GM23338 (cell line): ENCODE measurements around the gene CCDC97.

ENCODE experiments used
- CREB1 ChIP-seq: fragments of 250-450 bp; sonication (Bioruptor Pico); IDR thresholded peaks from 2 replicates; pipeline ENCODE4 v1.5.0; 2020; ENCODE audit warnings: low read depth, mild to moderate bottlenecking, moderate library complexity
- EZH2 ChIP-seq: fragments of 200-600 bp; sonication (generic); IDR thresholded peaks from one replicate; pipeline ENCODE4 v1.8.0; 2017; ENCODE audit warnings: antibody characterized with exemption, mild to moderate bottlenecking, low read depth; ENCODE audit not compliant: unreplicated experiment
- EZH2phosphoT487 ChIP-seq: fragments of 200-600 bp; sonication (generic); IDR thresholded peaks from one replicate; pipeline ENCODE4 v1.8.1; 2018; ENCODE audit warnings: antibody characterized with exemption; ENCODE audit not compliant: unreplicated experiment
- JUNB ChIP-seq: IDR thresholded peaks from one replicate; pipeline ENCODE4 v1.6.1; 2016; ENCODE audit warnings: antibody characterized with exemption; ENCODE audit not compliant: unreplicated experiment
- NANOG ChIP-seq: IDR thresholded peaks from 2 replicates; pipeline ENCODE4 v1.6.1; 2016; ENCODE audit warnings: antibody characterized with exemption, borderline replicate concordance
- POLR2AphosphoS5 ChIP-seq: IDR thresholded peaks from 2 replicates; pipeline ENCODE4 v1.6.1; 2016; ENCODE audit warnings: antibody characterized with exemption, low read depth
- STAT1 ChIP-seq: IDR thresholded peaks from one replicate; pipeline ENCODE4 v1.6.1; 2016; ENCODE audit warnings: antibody characterized with exemption; ENCODE audit not compliant: unreplicated experiment
- ZNF114 ChIP-seq: fragments of 250-450 bp; sonication (Bioruptor Pico); IDR thresholded peaks from 2 replicates; pipeline ENCODE4 v1.5.0; 2020; ENCODE audit warnings: mild to moderate bottlenecking, moderate library complexity
- TF ChIP-seq, protein P1 (sequence below), 2 experiments: fragments of 200-600 bp in 1 of 2; sonication (generic) in 1 of 2; conservative IDR thresholded peaks; 2 replicates each; pipeline versions ENCODE4 v1.5.1 to v1.6.1; 2016 to 2017; ENCODE audit warnings: antibody characterized with exemption in 2 of 2, low read depth in 2 of 2, mild to moderate bottlenecking in 2 of 2, moderate library complexity in 1 of 2
- TF ChIP-seq, protein P2 (sequence below): IDR thresholded peaks from one replicate; pipeline ENCODE4 v1.6.1; 2018; ENCODE audit warnings: antibody characterized with exemption; ENCODE audit not compliant: unreplicated experiment

DNA sequence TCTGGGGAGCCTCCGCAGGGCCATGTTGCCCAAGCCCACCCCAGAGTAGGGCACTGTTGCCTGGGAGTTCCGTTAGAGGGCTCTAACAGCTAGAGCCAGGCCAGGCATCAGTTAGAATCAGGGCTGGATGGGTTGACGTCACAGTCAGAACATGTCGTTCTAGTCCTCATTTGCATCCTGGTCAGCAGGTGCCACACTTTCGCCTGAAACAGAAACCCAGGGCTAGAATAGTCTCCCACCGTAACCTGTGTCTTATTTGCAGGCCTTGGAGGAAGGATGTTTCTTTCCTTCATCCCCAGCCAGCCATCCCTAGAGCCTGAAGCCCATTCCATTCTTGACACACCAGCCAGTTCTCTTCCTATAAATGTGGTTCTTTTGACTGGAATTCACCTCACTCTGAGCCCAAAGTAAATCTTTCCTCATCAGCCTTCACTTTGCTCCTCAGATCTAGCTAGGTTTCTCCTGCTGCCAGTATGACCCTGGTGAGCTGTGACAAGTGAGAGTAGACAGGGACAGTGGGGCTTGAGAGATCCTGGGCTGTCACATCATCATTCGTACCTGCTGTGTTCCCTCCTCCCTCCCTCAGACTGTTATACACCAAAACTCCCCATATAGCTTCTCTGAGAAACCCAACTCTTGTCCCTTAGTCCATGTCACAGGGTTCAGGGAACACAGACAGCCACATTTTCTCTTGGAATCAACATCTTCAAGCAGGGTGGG, 12.2 kb upstream of the CCDC97 start:
- TF ChIP-seq POLR2AphosphoS5 (no peak), EZH2 (no peak), NANOG (no peak), EZH2phosphoT487 (no peak), STAT1 (no peak), JUNB (no peak), CREB1 (CRISPR knock-in tag) (no peak), ZNF114 (CRISPR knock-in tag) (no peak)
- TF ChIP-seq, protein P1, sequence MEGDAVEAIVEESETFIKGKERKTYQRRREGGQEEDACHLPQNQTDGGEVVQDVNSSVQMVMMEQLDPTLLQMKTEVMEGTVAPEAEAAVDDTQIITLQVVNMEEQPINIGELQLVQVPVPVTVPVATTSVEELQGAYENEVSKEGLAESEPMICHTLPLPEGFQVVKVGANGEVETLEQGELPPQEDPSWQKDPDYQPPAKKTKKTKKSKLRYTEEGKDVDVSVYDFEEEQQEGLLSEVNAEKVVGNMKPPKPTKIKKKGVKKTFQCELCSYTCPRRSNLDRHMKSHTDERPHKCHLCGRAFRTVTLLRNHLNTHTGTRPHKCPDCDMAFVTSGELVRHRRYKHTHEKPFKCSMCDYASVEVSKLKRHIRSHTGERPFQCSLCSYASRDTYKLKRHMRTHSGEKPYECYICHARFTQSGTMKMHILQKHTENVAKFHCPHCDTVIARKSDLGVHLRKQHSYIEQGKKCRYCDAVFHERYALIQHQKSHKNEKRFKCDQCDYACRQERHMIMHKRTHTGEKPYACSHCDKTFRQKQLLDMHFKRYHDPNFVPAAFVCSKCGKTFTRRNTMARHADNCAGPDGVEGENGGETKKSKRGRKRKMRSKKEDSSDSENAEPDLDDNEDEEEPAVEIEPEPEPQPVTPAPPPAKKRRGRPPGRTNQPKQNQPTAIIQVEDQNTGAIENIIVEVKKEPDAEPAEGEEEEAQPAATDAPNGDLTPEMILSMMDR (conservative IDR thresholded peaks at IDR 0.05; ENCODE audit: low read depth in 2 of 2): no peak
- TF ChIP-seq, protein P2, sequence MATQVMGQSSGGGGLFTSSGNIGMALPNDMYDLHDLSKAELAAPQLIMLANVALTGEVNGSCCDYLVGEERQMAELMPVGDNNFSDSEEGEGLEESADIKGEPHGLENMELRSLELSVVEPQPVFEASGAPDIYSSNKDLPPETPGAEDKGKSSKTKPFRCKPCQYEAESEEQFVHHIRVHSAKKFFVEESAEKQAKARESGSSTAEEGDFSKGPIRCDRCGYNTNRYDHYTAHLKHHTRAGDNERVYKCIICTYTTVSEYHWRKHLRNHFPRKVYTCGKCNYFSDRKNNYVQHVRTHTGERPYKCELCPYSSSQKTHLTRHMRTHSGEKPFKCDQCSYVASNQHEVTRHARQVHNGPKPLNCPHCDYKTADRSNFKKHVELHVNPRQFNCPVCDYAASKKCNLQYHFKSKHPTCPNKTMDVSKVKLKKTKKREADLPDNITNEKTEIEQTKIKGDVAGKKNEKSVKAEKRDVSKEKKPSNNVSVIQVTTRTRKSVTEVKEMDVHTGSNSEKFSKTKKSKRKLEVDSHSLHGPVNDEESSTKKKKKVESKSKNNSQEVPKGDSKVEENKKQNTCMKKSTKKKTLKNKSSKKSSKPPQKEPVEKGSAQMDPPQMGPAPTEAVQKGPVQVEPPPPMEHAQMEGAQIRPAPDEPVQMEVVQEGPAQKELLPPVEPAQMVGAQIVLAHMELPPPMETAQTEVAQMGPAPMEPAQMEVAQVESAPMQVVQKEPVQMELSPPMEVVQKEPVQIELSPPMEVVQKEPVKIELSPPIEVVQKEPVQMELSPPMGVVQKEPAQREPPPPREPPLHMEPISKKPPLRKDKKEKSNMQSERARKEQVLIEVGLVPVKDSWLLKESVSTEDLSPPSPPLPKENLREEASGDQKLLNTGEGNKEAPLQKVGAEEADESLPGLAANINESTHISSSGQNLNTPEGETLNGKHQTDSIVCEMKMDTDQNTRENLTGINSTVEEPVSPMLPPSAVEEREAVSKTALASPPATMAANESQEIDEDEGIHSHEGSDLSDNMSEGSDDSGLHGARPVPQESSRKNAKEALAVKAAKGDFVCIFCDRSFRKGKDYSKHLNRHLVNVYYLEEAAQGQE: no peak
